ENCODE data around the gene NHS. TPM values are rescaled to one million over a fixed set of nuclear protein-coding genes. Genes with fewer than 3 reads are reported as not detected.

Gene NHS
- total and polyA plus RNA-seq, 2 experiments from 2014 or later: 0.72 to 0.89 TPM

- Histone ChIP-seq H3K4me1 (ENCODE audit: low read depth) (peaks cover 12% of the 10 kb centered on the region), H3K9me3 (ENCODE audit: low read depth) (no peaks in the 10 kb centered on the region), H3K27ac (no peak overlapping the region), H3K27me3 (peaks cover 36% of the 10 kb centered on the region), H3K36me3 (no peaks in the 10 kb centered on the region), H3K4me3 (peak overlapping the region; percentile 27)
- peak; percentile 13 to 39 for DNase-seq (ENCODE audit: low read depth in 1 of 2, low spot score in 1 of 2)
- TF ChIP-seq CTCF (IDR thresholded peaks at IDR 0.05; ENCODE audit: low read depth, low read length): no peak
Observed at GRCh38 chrX:17656035-17656418, 281.0 kb downstream of the NHS start.

- no peak for TF ChIP-seq CTCF (IDR thresholded peaks at IDR 0.05; ENCODE audit: low read depth, low read length)
- no peaks in the 10 kb centered on the region for H3K36me3 ChIP-seq
- no peak overlapping the region for H3K27ac ChIP-seq
- peaks cover 12% of the 10 kb centered on the region for H3K4me1 ChIP-seq (ENCODE audit: low read depth)
- H3K9me3 ChIP-seq (ENCODE audit: low read depth): no peaks in the 10 kb centered on the region
- no peak for DNase-seq (ENCODE audit: low read depth in 1 of 2, low spot score in 1 of 2)
- peak overlapping the region; percentile 27 for H3K4me3 ChIP-seq
- H3K27me3 ChIP-seq: peaks cover 36% of the 10 kb centered on the region
Observed at GRCh38 chrX:17656556-17656955, 281.6 kb downstream of the NHS start.

DNA sequence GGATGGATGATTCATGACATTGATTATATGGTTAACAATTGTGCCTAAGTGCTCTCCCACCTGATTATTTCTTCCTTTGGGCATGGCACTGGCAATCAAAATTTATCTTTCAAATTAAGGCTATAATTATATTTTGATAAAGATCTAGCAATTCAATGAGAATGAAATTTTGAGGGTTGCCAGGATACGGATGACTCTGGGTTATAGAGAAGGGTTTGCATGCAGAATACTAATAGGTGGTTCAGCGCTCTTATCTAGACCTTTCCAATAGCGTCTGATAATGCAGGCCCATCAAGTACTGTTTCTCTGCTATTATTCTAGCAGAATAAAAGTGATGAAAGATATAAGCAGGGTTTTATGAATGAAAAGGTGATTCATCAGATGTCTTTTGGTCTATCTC lies 287.4 kb downstream of the NHS start:
- Histone ChIP-seq H3K27ac (no peak overlapping the region), H3K4me1 (ENCODE audit: low read depth) (no peaks in the 10 kb centered on the region), H3K4me3 (no peak overlapping the region), H3K27me3 (no peaks in the 10 kb centered on the region), H3K36me3 (no peaks in the 10 kb centered on the region), H3K9me3 (ENCODE audit: low read depth) (no peaks in the 10 kb centered on the region)
- DNase-seq (ENCODE audit: low read depth in 1 of 2, low spot score in 1 of 2): no peak
- no peak for TF ChIP-seq CTCF (IDR thresholded peaks at IDR 0.05; ENCODE audit: low read depth, low read length)

DNA sequence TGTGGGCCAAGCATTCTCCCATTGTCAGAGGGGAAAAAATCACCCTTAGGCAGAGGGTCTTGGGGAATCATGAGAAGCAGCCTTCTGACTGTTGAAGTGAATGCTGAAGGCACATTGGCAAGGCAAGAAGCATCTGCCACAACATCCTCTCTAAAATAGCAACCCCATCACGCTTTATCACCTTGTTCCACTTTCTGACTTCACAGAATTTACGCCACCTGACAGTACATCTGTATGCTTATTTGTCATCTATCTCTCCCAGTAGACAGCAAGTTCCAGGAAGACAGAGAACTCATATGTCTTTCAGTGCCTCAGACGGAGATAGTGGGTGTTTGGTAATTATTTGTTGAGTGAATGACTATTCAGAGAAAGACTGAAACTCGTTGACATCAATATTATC lies 293.9 kb downstream of the NHS start:
- DNase-seq (ENCODE audit: low read depth in 1 of 2, low spot score in 1 of 2): no peak
- no peak for TF ChIP-seq CTCF (IDR thresholded peaks at IDR 0.05; ENCODE audit: low read depth, low read length)
- no peak overlapping the region for H3K4me3 ChIP-seq
- H3K36me3 ChIP-seq: no peaks in the 10 kb centered on the region
- H3K4me1 ChIP-seq (ENCODE audit: low read depth): no peaks in the 10 kb centered on the region
- no peak overlapping the region for H3K27ac ChIP-seq
- H3K9me3 ChIP-seq (ENCODE audit: low read depth): no peaks in the 10 kb centered on the region
- no peaks in the 10 kb centered on the region for H3K27me3 ChIP-seq

DNA sequence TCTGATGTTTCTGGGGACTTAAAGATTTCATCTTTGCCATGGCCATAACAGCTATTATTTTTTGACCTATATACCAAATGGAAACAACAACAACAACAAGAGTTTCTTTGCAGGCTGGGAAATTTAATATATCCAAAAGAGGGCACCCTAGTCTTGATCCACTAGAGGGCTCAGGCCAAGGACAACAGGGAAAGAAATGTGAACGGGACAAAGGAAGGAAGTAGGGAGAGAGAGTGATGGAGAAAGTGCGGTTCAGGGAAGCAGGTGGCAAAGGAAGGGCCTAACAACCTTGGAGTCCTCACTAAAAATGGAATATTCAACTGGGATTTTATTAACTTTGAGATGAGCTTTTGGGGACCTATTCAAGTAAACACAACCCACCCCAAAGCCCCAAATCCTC lies 294.5 kb downstream of the NHS start:
- no peak overlapping the region for H3K4me3 ChIP-seq
- H3K27me3 ChIP-seq: no peaks in the 10 kb centered on the region
- no peaks in the 10 kb centered on the region for H3K4me1 ChIP-seq (ENCODE audit: low read depth)
- no peaks in the 10 kb centered on the region for H3K36me3 ChIP-seq
- TF ChIP-seq CTCF (IDR thresholded peaks at IDR 0.05; ENCODE audit: low read depth, low read length): no peak
- no peak for DNase-seq (ENCODE audit: low read depth in 1 of 2, low spot score in 1 of 2)
- no peaks in the 10 kb centered on the region for H3K9me3 ChIP-seq (ENCODE audit: low read depth)
- H3K27ac ChIP-seq: no peak overlapping the region

DNA sequence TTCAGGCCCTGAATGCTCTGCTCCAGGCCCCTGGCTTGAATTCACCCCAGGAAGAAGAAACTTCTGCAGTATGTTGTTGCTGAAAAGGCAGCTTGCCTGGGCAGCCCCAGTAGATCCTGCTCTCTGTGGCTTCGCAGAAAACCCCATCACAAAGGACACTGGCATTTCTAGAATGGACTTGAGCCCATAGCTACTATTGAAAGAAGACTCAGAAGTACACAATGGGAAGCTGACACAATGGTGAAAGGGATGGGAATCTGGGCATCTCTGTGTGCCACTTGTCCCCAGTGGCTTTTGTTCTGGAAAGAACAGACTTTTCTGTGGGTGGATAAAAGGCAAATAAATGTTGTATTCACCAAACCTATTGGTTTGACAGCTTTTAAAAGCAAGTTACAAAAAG lies 294.9 kb downstream of the NHS start:
- no peaks in the 10 kb centered on the region for H3K9me3 ChIP-seq (ENCODE audit: low read depth)
- no peak for TF ChIP-seq CTCF (IDR thresholded peaks at IDR 0.05; ENCODE audit: low read depth, low read length)
- DNase-seq (ENCODE audit: low read depth in 1 of 2, low spot score in 1 of 2): no peak

More for the DNA sequence above, 294.9 kb downstream of the NHS start:
- no peak overlapping the region for H3K4me3 ChIP-seq
- no peaks in the 10 kb centered on the region for H3K4me1 ChIP-seq (ENCODE audit: low read depth)
- no peak overlapping the region for H3K27ac ChIP-seq
- H3K27me3 ChIP-seq: no peaks in the 10 kb centered on the region
- no peaks in the 10 kb centered on the region for H3K36me3 ChIP-seq
